ENCODE measurements around the gene GLTPD2.

DNA sequence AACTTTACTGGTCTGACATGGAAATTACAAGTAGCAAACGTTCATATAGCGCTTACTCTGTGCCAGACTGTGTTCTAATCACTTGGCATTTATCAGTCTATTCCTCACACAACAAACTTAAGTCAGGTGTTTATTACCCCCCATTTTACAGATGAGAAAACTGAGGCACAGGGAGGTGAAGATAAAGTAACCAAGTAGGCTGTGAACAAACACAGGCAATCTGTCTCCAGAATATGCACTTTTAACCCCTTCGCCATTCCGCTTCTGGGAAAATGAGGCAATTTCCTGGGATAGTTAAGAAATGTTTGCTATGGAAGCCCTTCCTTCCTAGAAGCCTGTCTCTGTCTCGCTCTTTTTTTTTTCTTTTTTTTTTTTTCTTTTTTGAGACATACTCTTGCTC is 36.8 kb upstream of the GLTPD2 start:
- TF ChIP-seq, protein P1, sequence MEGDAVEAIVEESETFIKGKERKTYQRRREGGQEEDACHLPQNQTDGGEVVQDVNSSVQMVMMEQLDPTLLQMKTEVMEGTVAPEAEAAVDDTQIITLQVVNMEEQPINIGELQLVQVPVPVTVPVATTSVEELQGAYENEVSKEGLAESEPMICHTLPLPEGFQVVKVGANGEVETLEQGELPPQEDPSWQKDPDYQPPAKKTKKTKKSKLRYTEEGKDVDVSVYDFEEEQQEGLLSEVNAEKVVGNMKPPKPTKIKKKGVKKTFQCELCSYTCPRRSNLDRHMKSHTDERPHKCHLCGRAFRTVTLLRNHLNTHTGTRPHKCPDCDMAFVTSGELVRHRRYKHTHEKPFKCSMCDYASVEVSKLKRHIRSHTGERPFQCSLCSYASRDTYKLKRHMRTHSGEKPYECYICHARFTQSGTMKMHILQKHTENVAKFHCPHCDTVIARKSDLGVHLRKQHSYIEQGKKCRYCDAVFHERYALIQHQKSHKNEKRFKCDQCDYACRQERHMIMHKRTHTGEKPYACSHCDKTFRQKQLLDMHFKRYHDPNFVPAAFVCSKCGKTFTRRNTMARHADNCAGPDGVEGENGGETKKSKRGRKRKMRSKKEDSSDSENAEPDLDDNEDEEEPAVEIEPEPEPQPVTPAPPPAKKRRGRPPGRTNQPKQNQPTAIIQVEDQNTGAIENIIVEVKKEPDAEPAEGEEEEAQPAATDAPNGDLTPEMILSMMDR (conservative IDR thresholded peaks at IDR 0.05): no peak
- no peak for TF ChIP-seq ZFX (IDR thresholded peaks at IDR 0.05)

All from C4-2B (cell line).